Measurements from ENCODE around the gene ABCB1. TPM values are rescaled to one million over a fixed set of nuclear protein-coding genes. Genes with fewer than 3 reads are reported as not detected.
A peak's percentile ranks its signal among the peaks of the same experiment; 100 is the strongest.

The ABCB1 gene
- total and polyA plus RNA-seq, 2 of the 13 experiments (the other 11 are each of a cell fraction or from before 2014, with no cell fraction given), result 42.8 to 52.6 TPM

DNA sequence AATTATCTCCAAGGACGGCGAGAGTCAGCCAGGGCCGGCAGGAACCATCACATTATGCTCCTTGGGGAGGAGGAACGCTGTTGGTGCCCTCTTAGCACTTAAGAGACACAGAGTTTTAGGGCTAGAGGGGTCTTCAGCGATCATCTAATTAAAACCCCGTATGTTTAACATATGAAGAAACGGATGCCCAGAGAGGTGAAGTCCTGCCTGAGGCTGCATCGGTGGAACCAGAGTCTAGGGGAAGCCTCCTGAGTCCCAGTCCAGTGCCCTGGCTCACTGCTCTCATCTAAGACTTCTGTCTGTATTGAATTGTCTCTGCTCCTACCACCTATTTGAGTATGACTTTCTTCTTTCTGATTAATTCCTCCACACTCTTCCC lies 124.5 kb downstream of the ABCB1 start:
- Histone ChIP-seq H3K4me3 (replicated peaks in 1 of 3; ENCODE audit: insufficient read depth in 1 of 3, low read depth in 2 of 3, low read length in 3 of 3) (peak overlapping the region; percentile 70 to 81 (median 74); a peak in 5 of 6 replicates), H3K27ac (ENCODE audit: extremely low read length, insufficient read depth, low read length) (peak overlapping the region; percentile 39), H3K9ac (ENCODE audit: insufficient read depth, low read depth, low read length) (peak overlapping the region; percentile 65), H3K4me2 (ENCODE audit: low read depth, low read length) (peak overlapping the region; percentile 77), H3K9me3 (ENCODE audit: low read length) (no peaks in the 10 kb centered on the region), H3K36me3 (replicated peaks in 1 of 2; ENCODE audit: control insufficient read depth in 1 of 2, insufficient read depth in 2 of 2, low read length in 2 of 2) (0 out of 5 replicates have a peak, but pooled peaks cover 0 to 8% of the 10 kb centered on the region in 2 experiments), H4K20me1 (ENCODE audit: insufficient read depth, low read length) (no peaks in the 10 kb centered on the region), H3K27me3 (ENCODE audit: control insufficient read depth in 1 of 2, insufficient read depth in 2 of 2, low read length in 2 of 2) (no peaks in the 10 kb centered on the region; a peak in 1 of 5 replicates), H3K79me2 (ENCODE audit: insufficient read depth, low read length) (peaks cover 27% of the 10 kb centered on the region), H2AFZ (ENCODE audit: low read length) (peak overlapping the region; percentile 5), H3K4me1 (ENCODE audit: insufficient read depth, low read length) (peaks cover 76% of the 10 kb centered on the region)
- in situ Hi-C loops (cut with HindIII; ENCODE audit: extremely low pct_ligation_motif_present, low pct_unique_long_range_greater_than_20kb), result no loop called here
- TF ChIP-seq SPEN (CRISPR knock-in tag; IDR thresholded peaks at IDR 0.05; ENCODE audit: low read depth) (no peak), ZBTB38 (CRISPR knock-in tag; IDR thresholded peaks at IDR 0.05) (peak; percentile 62), ZNF616 (CRISPR knock-in tag; IDR thresholded peaks at IDR 0.05; ENCODE audit: low read depth) (no peak), ZNF30 (CRISPR knock-in tag; IDR thresholded peaks at IDR 0.05) (no peak), SMARCE1 (IDR thresholded peaks at IDR 0.05; ENCODE audit: borderline replicate concordance) (no peak), TGIF2 (CRISPR knock-in tag; IDR thresholded peaks at IDR 0.05) (no peak), MIXL1 (CRISPR knock-in tag; IDR thresholded peaks at IDR 0.05) (no peak), MED8 (CRISPR knock-in tag; IDR thresholded peaks at IDR 0.05; ENCODE audit: insufficient replicate concordance) (peak; percentile 19), WIZ (CRISPR knock-in tag; IDR thresholded peaks at IDR 0.05) (no peak), SOX6 (IDR thresholded peaks at IDR 0.05) (no peak), SOX6 (CRISPR knock-in tag; IDR thresholded peaks at IDR 0.05) (0 out of 2 replicates have a peak, but pooled peaks have one; percentile 12)
- intact Hi-C loops (cut with micrococcal nuclease; ENCODE audit: unreplicated experiment), result loop anchor here (10.0 kb wide), 2 partner anchors 119 to 131 kb away; partner anchors contain the start of gene CROT
- peak; percentile 24 for ATAC-seq
- BruUV-seq (replicated peaks), result TSS peak; percentile 74
- FAIRE-seq, result no peak
- ChIA-PET CTCF (ENCODE audit: low intra/inter-chr PET ratio, low total read pairs) (no interaction called here), POLR2A (interaction anchor here (0.6 to 1.0 kb wide), 4 partner anchors 12 to 31 kb away, joined by 3 to 17 read pairs (median 3); no protein-coding TSS in a partner anchor)
- 62% methylated on average over 7 of the region's 8 CpGs for WGBS (ENCODE audit: low lambda C conversion rate)
- DNase-seq (ENCODE audit: low spot score), result no peak
